SKM-1 (cell line): ENCODE results near the gene LRBA.
"Not testable (repeated sequence)": the region's sequence is repeated elsewhere in the genome, so short reads cannot be mapped to it uniquely, and the experiment has no call there.

ENCODE experiments used
- DNase-seq: peaks from one replicate; lab custom pipeline; 2025; ENCODE audit not compliant: unreplicated experiment; lab: John Stamatoyannopoulos, UW

The LRBA gene

GRCh38 chr4:150976478-150977118 lies 38.5 kb downstream of the LRBA start:
- DNase-seq: peak; percentile 40

- DNase-seq: no peak
These were observed 40.3 kb downstream of the LRBA start for GRCh38 chr4:150974750-150975149.

- no peak for DNase-seq
These were observed 40.8 kb downstream of the LRBA start for GRCh38 chr4:150974252-150974640.

- DNase-seq: no peak
These were observed 41.3 kb downstream of the LRBA start for GRCh38 chr4:150973626-150974251.

- DNase-seq: no peak
These were observed 42.5 kb downstream of the LRBA start for GRCh38 chr4:150972592-150972991.

- no peak for DNase-seq
These were observed 43.2 kb downstream of the LRBA start for GRCh38 chr4:150971901-150972300.

GRCh38 chr4:150970685-150971151 lies 44.4 kb downstream of the LRBA start:
- DNase-seq: no peak

GRCh38 chr4:150964754-150965153 lies 50.3 kb downstream of the LRBA start:
- DNase-seq: no peak

- DNase-seq: not testable (repeated sequence)
These were observed 51.3 kb downstream of the LRBA start for GRCh38 chr4:150963602-150964345.

- no peak for DNase-seq
These were observed 52.8 kb downstream of the LRBA start for GRCh38 chr4:150962245-150962644.

- DNase-seq: no peak
These were observed 53.5 kb downstream of the LRBA start for GRCh38 chr4:150961566-150961965.

- DNase-seq: peak; percentile 41
These were observed 54.3 kb downstream of the LRBA start for GRCh38 chr4:150960818-150961217.

GRCh38 chr4:150960079-150960478 lies 55.0 kb downstream of the LRBA start:
- DNase-seq: no peak

GRCh38 chr4:150957981-150958380 lies 57.1 kb downstream of the LRBA start:
- not testable (repeated sequence) for DNase-seq

- not testable (repeated sequence) for DNase-seq
These were observed 58.0 kb downstream of the LRBA start for GRCh38 chr4:150957095-150957494.

- DNase-seq: not testable (repeated sequence)
These were observed 61.2 kb downstream of the LRBA start for GRCh38 chr4:150953916-150954315.

- DNase-seq: no peak
These were observed 62.8 kb downstream of the LRBA start for GRCh38 chr4:150952167-150952845.

GRCh38 chr4:150950657-150951288 lies 64.3 kb downstream of the LRBA start:
- DNase-seq: peak; percentile 31

GRCh38 chr4:150949943-150950342 lies 65.1 kb downstream of the LRBA start:
- DNase-seq: no peak

- DNase-seq: no peak
These were observed 65.7 kb downstream of the LRBA start for GRCh38 chr4:150949342-150949741.

GRCh38 chr4:150948710-150949109 lies 66.4 kb downstream of the LRBA start:
- no peak for DNase-seq
